Sigmoid colon (tissue), 7 donors: ENCODE results near the gene ACTC1. TPM values are rescaled to one million over a fixed set of nuclear protein-coding genes. Genes with fewer than 3 reads are reported as not detected.
A peak's percentile ranks its signal among the peaks of the same experiment; 100 is the strongest.
"Not testable (repeated sequence)": the region's sequence is repeated elsewhere in the genome, so short reads cannot be mapped to it uniquely, and the experiment has no call there.

ENCODE experiments used
- DNase-seq: peaks from one replicate; pipeline ENCODE4 v3.0.0-alpha.2; 2019
- H3K27ac ChIP-seq, 4 donors: fragments of 200-600 bp; sonication (generic); one replicate each; pipeline ENCODE4 v1.5.1; 2016 to 2019; ENCODE audit warnings: mild to moderate bottlenecking in 1 of 4
- H3K27me3 ChIP-seq, 3 donors: fragments of 200-600 bp; sonication (generic); one replicate each; pipeline ENCODE4 v1.5.1; 2019; ENCODE audit warnings: mild to moderate bottlenecking in 1 of 3
- H3K36me3 ChIP-seq, 4 donors: fragments of 200-600 bp; sonication (generic); one replicate each; pipeline ENCODE4 v1.5.1; 2016 to 2019
- H3K4me1 ChIP-seq, 4 donors: fragments of 200-600 bp; sonication (generic); one replicate each; pipeline ENCODE4 v1.5.1; 2017 to 2019
- H3K4me3 ChIP-seq, 4 donors: fragments of 200-600 bp; sonication (generic); one replicate each; pipeline ENCODE4 v1.5.1; 2017 to 2019; ENCODE audit warnings: mild to moderate bottlenecking in 2 of 4, moderate library complexity in 1 of 4
- H3K9me3 ChIP-seq, 4 donors: fragments of 200-600 bp in 3 of 4; sonication (generic) in 3 of 4; one replicate each; pipeline versions ENCODE4 v1.5.1 to v1.6.1; 2013 to 2019
- CTCF ChIP-seq, 4 experiments: fragments of 450-650 bp in 3 of 4; fragments of 200-600 bp in 1 of 4; IDR thresholded peaks; one replicate each; pipeline ENCODE4 v1.5.1; 2016 to 2019; ENCODE audit warnings: antibody characterized with exemption in 4 of 4, mild to moderate bottlenecking in 3 of 4, moderate library complexity in 2 of 4
- EP300 ChIP-seq, 4 donors: sonication (generic); formaldehyde crosslinking; IDR thresholded peaks; one replicate each; pipeline ENCODE4 v1.6.1; 2017; ENCODE audit warnings: antibody characterized with exemption in 4 of 4
- POLR2A ChIP-seq, 2 donors: fragments of 450-650 bp; IDR thresholded peaks; one replicate each; pipeline ENCODE4 v1.6.1; 2016; ENCODE audit warnings: antibody characterized with exemption in 2 of 2, mild to moderate bottlenecking in 2 of 2, moderate library complexity in 2 of 2
- POLR2AphosphoS5 ChIP-seq, 4 donors: sonication (generic); formaldehyde crosslinking; IDR thresholded peaks; one replicate each; pipeline ENCODE4 v1.6.1; 2017; ENCODE audit warnings: antibody characterized with exemption in 4 of 4
- WGBS, 2 donors: extraction: QIAGEN DNeasy Blood & Tissue Kit; methylation state at CpG; one replicate each; pipeline ENCODE4 v1.1.7; 2013; 5-methylcytosine and 5-hydroxymethylcytosine counted together
- intact Hi-C: fragments of 100-400 bp; cut with DNase I; formaldehyde crosslinking; loops from one replicate; pipeline ENCODE4 v1.15.1; 2023
- polyA plus RNA-seq, 3 donors: library from polyadenylated mRNA; stranded (reverse); fragments of 200-250 nt; gene quantifications; one replicate each; pipeline ENCODE4 v1.2.3, GENCODE V29; 2013
- total RNA-seq, 4 donors: library from RNA; depleted of rRNA; stranded (reverse); fragments of >200 nt; gene quantifications; one replicate each; pipeline ENCODE4 v1.1.0, GENCODE V29; 2016
- donor health status: healthy with polysubstance abuse.
- donor health status: Bipolar disorder and iron deficiency.
- donor health status: healthy.

Gene ACTC1
- total and polyA plus RNA-seq, 7 donors = 0.36 to 11.1 (median 1.4) TPM

GRCh38 chr15:34815836-34816235 lies 20.5 kb upstream of the ACTC1 start:
- no peak overlapping the region for H3K27ac ChIP-seq
- intact Hi-C loops = no loop called here
- peaks cover 0 to 3% (median 0%) of the 10 kb centered on the region in 4 donors for H3K4me1 ChIP-seq
- TF ChIP-seq POLR2A (IDR thresholded peaks at IDR 0.05) (no peak), CTCF (IDR thresholded peaks at IDR 0.05) (no peak), EP300 (IDR thresholded peaks at IDR 0.05) (no peak), POLR2AphosphoS5 (IDR thresholded peaks at IDR 0.05) (no peak)
- no peak overlapping the region for H3K4me3 ChIP-seq
- DNase-seq = no peak
- H3K36me3 ChIP-seq = no peaks in the 10 kb centered on the region
- H3K27me3 ChIP-seq = no peaks in the 10 kb centered on the region
- WGBS, 2 donors = 45 to 65% methylated on average over 1 of the region's 1 CpG
- H3K9me3 ChIP-seq = no peaks in the 10 kb centered on the region

- TF ChIP-seq EP300 (IDR thresholded peaks at IDR 0.05) (no peak), POLR2AphosphoS5 (IDR thresholded peaks at IDR 0.05) (no peak), POLR2A (IDR thresholded peaks at IDR 0.05) (no peak), CTCF (IDR thresholded peaks at IDR 0.05) (no peak)
- H3K9me3 ChIP-seq = no peaks in the 10 kb centered on the region
- no peak overlapping the region for H3K4me3 ChIP-seq
- intact Hi-C loops = no loop called here
- H3K4me1 ChIP-seq = peaks cover 0 to 9% (median 0%) of the 10 kb centered on the region in 4 donors
- WGBS, 2 donors = 57 to 67% methylated on average over 3 of the region's 3 CpGs
- H3K27me3 ChIP-seq = no peaks in the 10 kb centered on the region
- no peaks in the 10 kb centered on the region for H3K36me3 ChIP-seq
- no peak for DNase-seq
- H3K27ac ChIP-seq = no peak overlapping the region
These were observed 18.3 kb upstream of the ACTC1 start for GRCh38 chr15:34813446-34814190.

DNA sequence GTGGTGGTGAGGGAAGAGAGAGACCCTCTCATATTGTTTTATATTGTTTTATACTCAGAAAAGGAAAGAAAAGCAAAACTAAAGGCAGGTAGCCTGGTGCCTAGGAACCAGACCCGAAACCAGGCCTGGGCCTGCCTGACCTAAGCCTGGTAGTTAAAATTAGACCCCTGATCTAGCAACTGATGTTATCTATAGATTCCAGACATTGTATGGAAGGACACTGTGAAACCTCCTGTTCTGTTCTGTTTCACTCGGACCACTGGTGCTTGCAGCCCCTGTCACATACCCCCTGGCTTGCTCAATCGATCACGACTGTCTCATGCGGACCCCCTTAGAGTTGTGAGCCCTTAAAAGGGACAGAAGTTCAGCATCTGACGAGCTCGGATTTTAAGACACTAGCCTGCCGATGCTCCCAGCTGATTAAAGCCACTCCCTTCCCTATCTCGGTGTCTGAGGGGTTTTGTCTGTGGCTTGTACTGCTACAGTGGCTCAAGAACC lies 17.6 kb upstream of the ACTC1 start:
- H3K4me3 ChIP-seq, H3K4me1 ChIP-seq, H3K9me3 ChIP-seq, intact Hi-C loops, DNase-seq, H3K36me3 ChIP-seq, H3K27me3 ChIP-seq, H3K27ac ChIP-seq: not testable (repeated sequence)
- 58 to 69% methylated on average over 9 of the region's 9 CpGs for WGBS, 2 donors

GRCh38 chr15:34812369-34812768 lies 17.0 kb upstream of the ACTC1 start:
- peaks cover 0 to 9% (median 0%) of the 10 kb centered on the region in 4 donors for H3K4me1 ChIP-seq
- intact Hi-C loops = no loop called here
- no peak overlapping the region for H3K4me3 ChIP-seq
- H3K27me3 ChIP-seq = no peaks in the 10 kb centered on the region
- H3K9me3 ChIP-seq = no peaks in the 10 kb centered on the region
- no peak for TF ChIP-seq POLR2A (IDR thresholded peaks at IDR 0.05)
- no peak for TF ChIP-seq CTCF (IDR thresholded peaks at IDR 0.05)
- DNase-seq = no peak
- H3K36me3 ChIP-seq = no peaks in the 10 kb centered on the region
- H3K27ac ChIP-seq = no peak overlapping the region
- WGBS, 2 donors = 65 to 74% methylated on average over 1 of the region's 1 CpG

DNA sequence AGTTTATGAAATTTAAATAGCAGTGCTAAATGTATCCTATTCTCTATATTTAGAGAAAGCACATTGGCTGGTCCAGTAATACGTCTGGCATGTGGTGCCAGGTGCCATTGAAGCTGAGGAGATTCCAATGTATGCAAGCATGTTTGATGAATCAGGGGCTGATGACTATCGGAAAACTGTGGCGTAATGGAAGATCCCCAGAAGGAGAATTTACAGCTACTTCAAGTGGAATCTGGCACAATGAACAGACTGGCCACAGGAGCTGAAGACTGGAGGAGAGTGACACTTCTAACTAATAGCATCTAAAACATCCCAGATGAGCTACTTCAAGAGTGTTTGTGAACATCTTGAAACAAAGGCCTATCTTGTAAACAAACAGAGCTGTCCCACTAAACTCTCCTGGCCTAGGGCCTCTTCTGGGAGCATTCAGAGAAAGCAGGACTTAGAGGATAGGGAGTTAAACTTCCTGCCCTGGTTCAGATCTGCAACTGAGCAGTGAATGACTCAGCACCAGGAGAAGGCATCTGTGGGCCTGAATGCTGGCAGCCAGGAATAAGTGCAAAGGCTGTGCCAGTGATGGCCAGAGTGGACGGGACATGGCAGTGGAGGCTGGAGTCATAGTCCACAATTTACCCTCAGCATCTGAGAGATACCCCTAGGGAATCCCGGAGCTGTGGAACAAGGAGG lies 15.2 kb upstream of the ACTC1 start:
- Histone ChIP-seq H3K27me3 (no peaks in the 10 kb centered on the region), H3K4me1 (peaks cover 0 to 9% (median 0%) of the 10 kb centered on the region in 4 donors), H3K27ac (peak overlapping the region in 3 of 4 donors; percentile 19 to 65 (median 37)), H3K9me3 (no peaks in the 10 kb centered on the region), H3K4me3 (no peak overlapping the region), H3K36me3 (no peaks in the 10 kb centered on the region)
- TF ChIP-seq POLR2AphosphoS5 (IDR thresholded peaks at IDR 0.05) (no peak), EP300 (IDR thresholded peaks at IDR 0.05) (no peak), POLR2A (IDR thresholded peaks at IDR 0.05) (no peak), CTCF (IDR thresholded peaks at IDR 0.05) (no peak)
- intact Hi-C loops = no loop called here
- WGBS, 2 donors = 71 to 77% methylated on average over 5 of the region's 5 CpGs
- DNase-seq = no peak
